ENCODE measurements around the gene NDUFAF7. TPM values are rescaled to one million over a fixed set of nuclear protein-coding genes. Genes with fewer than 3 reads are reported as not detected.

Gene NDUFAF7
- total RNA-seq, 1 donor from 2014 or later, result 22.4 TPM

- DNase-seq (no peak), ATAC-seq (ENCODE audit: low read depth) (no peak)
- ChIA-PET CTCF (no interaction called here), POLR2A (no interaction called here)
- Mint-ChIP-seq H3K27me3 (no peaks in the 10 kb centered on the region), H3K9me3 (no peaks in the 10 kb centered on the region), H3K36me3 (ENCODE audit: low read depth) (peaks cover 73% of the 10 kb centered on the region), H3K4me1 (no peaks in the 10 kb centered on the region), H3K27ac (no peak overlapping the region), H3K4me3 (no peak overlapping the region)
- TF ChIP-seq CTCF (IDR thresholded peaks at IDR 0.05), result no peak
- intact Hi-C loops (cut with micrococcal nuclease), result loop anchor here (2.0 kb wide), 1 partner anchor 19 kb away; no protein-coding TSS in a partner anchor
Measured at GRCh38 chr2:37271376-37272067, 40.1 kb downstream of the NDUFAF7 start.

GRCh38 chr2:37274359-37274965 lies 43.0 kb downstream of the NDUFAF7 start:
- intact Hi-C loops (cut with micrococcal nuclease), result no loop called here
- CTCF ChIA-PET, result no interaction called here
- ATAC-seq (ENCODE audit: low read depth), result no peak
- Mint-ChIP-seq H3K36me3 (ENCODE audit: low read depth) (peaks cover 62% of the 10 kb centered on the region), H3K9me3 (no peaks in the 10 kb centered on the region), H3K4me1 (no peaks in the 10 kb centered on the region), H3K27me3 (no peaks in the 10 kb centered on the region), H3K27ac (no peak overlapping the region), H3K4me3 (no peak overlapping the region)
- DNase-seq, result no peak
- POLR2A ChIA-PET, result no interaction called here
- no peak for TF ChIP-seq CTCF (IDR thresholded peaks at IDR 0.05)

- no peak for DNase-seq
- ATAC-seq (ENCODE audit: low read depth), result no peak
- intact Hi-C loops (cut with micrococcal nuclease), result no loop called here
- H3K9me3 Mint-ChIP-seq, result no peaks in the 10 kb centered on the region
- POLR2A ChIA-PET, result no interaction called here
- H3K36me3 Mint-ChIP-seq (ENCODE audit: low read depth), result peaks cover 61% of the 10 kb centered on the region
- H3K4me3 Mint-ChIP-seq, result no peak overlapping the region
- no peaks in the 10 kb centered on the region for H3K4me1 Mint-ChIP-seq
- CTCF ChIA-PET, result no interaction called here
- no peak for TF ChIP-seq CTCF (IDR thresholded peaks at IDR 0.05)
- H3K27ac Mint-ChIP-seq, result no peak overlapping the region
- no peaks in the 10 kb centered on the region for H3K27me3 Mint-ChIP-seq
Measured at GRCh38 chr2:37276291-37276690, 44.8 kb downstream of the NDUFAF7 start.

GRCh38 chr2:37281916-37282315 lies 50.5 kb downstream of the NDUFAF7 start:
- ChIA-PET POLR2A (no interaction called here), CTCF (no interaction called here)
- Mint-ChIP-seq H3K9me3 (no peaks in the 10 kb centered on the region), H3K27me3 (no peaks in the 10 kb centered on the region), H3K36me3 (ENCODE audit: low read depth) (peaks cover 49% of the 10 kb centered on the region), H3K4me3 (no peak overlapping the region), H3K27ac (no peak overlapping the region), H3K4me1 (peaks cover 2% of the 10 kb centered on the region)
- intact Hi-C loops (cut with micrococcal nuclease), result no loop called here
- TF ChIP-seq CTCF (IDR thresholded peaks at IDR 0.05), result no peak
- ATAC-seq (ENCODE audit: low read depth), result no peak
- no peak for DNase-seq

GRCh38 chr2:37282746-37283145 lies 51.3 kb downstream of the NDUFAF7 start:
- ATAC-seq (ENCODE audit: low read depth), result no peak
- TF ChIP-seq CTCF (IDR thresholded peaks at IDR 0.05), result no peak
- intact Hi-C loops (cut with micrococcal nuclease), result no loop called here
- Mint-ChIP-seq H3K9me3 (no peaks in the 10 kb centered on the region), H3K36me3 (ENCODE audit: low read depth) (peaks cover 48% of the 10 kb centered on the region), H3K4me1 (peaks cover 2% of the 10 kb centered on the region), H3K27ac (peak overlapping the region; percentile 42), H3K27me3 (no peaks in the 10 kb centered on the region), H3K4me3 (no peak overlapping the region)
- ChIA-PET POLR2A (interaction anchor here (0.5 kb wide), 1 partner anchor 354 kb away, joined by 3 read pairs; no protein-coding TSS in a partner anchor), CTCF (no interaction called here)
- DNase-seq, result no peak

Data from activated B cell treated with CpG ODN at 0.5 μM for 24 hours (primary cell).